ENCODE data around the gene DEDD2.
"Not testable (repeated sequence)": the region's sequence is repeated elsewhere in the genome, so short reads cannot be mapped to it uniquely, and the experiment has no call there.

Gene DEDD2, protein sequence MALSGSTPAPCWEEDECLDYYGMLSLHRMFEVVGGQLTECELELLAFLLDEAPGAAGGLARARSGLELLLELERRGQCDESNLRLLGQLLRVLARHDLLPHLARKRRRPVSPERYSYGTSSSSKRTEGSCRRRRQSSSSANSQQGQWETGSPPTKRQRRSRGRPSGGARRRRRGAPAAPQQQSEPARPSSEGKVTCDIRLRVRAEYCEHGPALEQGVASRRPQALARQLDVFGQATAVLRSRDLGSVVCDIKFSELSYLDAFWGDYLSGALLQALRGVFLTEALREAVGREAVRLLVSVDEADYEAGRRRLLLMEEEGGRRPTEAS

GRCh38 chr19:42217520-42218437, at the start of gene DEDD2:
TSS of gene DEDD2 (minus strand) at chr19:42217677. CDS start at chr19:42217007, 670 bp downstream.
- no peak for TF ChIP-seq ZNF274 (IDR thresholded peaks at IDR 0.05; ENCODE audit: low read depth, low read length)
- H3K4me3 ChIP-seq (ENCODE audit: low read length), result peak within 1 kb of the TSS; percentile 87

DNA sequence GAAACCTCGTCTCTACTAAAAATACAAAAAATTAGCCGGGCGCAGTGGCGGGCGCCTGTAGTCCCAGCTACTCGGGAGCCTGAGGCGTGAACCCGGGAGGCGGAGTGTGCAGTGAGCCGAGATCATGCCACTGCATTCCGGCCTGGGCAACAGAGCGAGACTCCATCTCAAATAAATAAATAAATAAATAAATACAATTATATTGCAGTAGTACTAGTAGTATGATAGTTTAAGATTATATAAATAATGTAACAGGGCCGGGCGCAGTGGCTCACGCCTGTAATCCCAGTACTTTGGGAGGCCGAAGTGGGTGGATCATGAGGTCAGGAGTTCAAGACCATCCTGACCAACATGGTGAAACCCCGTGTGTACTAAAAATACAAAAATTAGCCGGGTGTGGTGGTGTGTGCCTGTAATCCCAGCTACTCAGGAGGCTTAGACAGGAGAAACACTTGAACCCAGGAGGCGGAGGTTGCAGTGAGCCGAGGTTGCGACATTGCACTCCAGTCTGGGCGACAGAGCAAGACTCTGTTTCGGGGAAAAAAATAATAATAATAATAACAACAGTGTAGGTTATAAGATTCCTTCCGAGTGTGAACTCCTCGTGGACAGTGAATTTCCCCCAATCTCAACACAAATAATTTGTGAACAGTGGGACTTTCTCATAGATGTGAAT, 49.6 kb upstream of the DEDD2 start:
- not testable (repeated sequence) for H3K4me3 ChIP-seq (ENCODE audit: low read length)

DNA sequence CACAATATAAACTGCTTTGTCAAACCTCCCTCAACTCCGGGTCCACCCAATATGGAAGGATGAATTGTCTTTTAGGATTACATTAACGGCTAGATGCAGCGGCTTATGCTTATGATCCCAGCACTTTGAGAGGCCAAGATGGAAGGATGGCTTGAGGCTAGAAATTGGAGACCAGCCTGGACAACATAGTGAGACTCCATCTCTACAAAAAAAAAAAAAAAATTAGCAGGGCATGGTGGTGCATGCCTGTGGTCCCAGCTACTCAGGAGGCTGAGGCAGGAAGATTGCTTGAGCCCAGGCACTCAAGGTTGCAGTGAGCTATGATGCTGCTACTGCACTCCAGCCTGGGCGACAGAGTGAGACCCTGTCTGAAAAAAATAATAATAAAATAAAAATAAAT, 48.6 kb upstream of the DEDD2 start:
- not testable (repeated sequence) for H3K4me3 ChIP-seq (ENCODE audit: low read length)

DNA sequence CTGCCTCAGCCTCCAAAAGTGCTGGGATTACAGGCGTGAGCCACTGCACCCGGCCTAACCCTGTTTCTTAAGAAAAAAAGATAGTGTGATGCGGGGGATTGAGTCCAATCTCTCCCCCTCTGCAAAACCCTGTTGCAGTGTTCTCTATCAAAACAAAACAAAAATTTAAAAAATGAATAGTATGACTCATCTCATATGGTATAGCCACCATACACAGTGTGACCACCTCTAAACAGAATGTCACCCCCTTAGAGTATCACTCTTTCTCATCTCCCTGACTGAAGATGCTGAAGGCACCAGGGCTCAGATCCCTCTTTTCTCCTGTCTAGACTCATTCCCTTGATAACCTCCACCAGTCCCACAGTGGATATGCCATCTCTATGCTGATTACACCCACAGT, 44.3 kb upstream of the DEDD2 start:
- H3K4me3 ChIP-seq (ENCODE audit: low read length), result no peak overlapping the region
- no peak for TF ChIP-seq ZNF274 (IDR thresholded peaks at IDR 0.05; ENCODE audit: low read depth, low read length)

GRCh38 chr19:42257842-42258241, 40.4 kb upstream of the DEDD2 start:
- not testable (repeated sequence) for H3K4me3 ChIP-seq (ENCODE audit: low read length)

DNA sequence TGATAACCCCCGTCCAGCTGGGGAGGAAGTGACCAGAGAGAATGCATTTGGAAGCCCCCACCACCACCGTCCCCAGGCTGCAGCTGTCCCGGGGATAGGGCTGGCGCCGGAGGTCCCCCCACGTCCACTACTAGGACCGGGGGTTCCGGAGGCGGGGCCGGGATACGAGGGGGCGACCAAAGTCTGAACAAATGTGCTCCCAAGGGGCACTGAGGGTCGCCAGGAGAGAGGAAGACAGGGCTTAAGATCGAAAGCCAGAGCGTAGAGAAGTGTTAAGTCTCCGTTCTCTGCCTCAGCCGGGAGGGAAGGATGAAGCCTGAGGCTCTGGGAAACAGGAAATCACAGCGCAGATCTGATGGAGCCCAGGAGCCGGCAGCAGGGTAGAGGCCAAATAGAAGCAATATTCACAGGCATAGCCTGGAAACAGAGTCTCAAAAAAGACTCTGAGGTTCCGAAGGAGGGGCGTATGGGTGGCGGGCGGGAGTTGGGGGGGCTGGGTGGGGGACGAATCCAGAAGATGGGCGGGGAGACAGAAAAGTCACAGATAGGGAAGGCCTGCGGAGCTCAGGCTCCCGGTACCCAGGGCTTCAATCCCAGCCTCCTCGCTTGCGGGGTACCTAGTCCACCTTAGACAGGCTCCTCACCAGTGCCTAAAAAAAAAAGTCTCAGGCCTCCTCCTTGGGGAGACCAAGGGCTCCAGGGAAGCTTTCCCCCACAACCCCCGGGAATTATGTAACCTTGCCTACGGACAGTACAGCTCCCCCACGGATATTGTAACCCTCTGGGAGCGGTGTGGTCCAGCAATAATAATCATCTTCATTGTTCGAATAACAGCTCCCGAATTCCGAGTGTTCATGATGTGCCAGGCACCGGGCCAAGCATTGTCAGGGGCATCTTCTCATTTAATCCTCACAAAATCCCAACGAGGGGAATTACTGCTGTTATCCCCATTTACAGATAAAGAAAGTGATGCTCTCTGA, 38.6 kb upstream of the DEDD2 start:
- no peak for TF ChIP-seq ZNF274 (IDR thresholded peaks at IDR 0.05; ENCODE audit: low read depth, low read length)

GRCh38 chr19:42254850-42255765, 37.6 kb upstream of the DEDD2 start, which contains the start of gene ERF:
TSS of gene ERF (minus strand) at chr19:42255128. CDS start at chr19:42254999, 129 bp downstream.
- no peak for TF ChIP-seq ZNF274 (IDR thresholded peaks at IDR 0.05; ENCODE audit: low read depth, low read length)
- H3K4me3 ChIP-seq (ENCODE audit: low read length), result peak within 1 kb of the TSS; percentile 88

More for the DNA sequence above, 38.6 kb upstream of the DEDD2 start:
- H3K4me3 ChIP-seq (ENCODE audit: low read length), result peak overlapping the region; percentile 71

GRCh38 chr19:42254089-42254849, 36.8 kb upstream of the DEDD2 start:
- TF ChIP-seq ZNF274 (IDR thresholded peaks at IDR 0.05; ENCODE audit: low read depth, low read length), result no peak
- H3K4me3 ChIP-seq (ENCODE audit: low read length), result peak overlapping the region; percentile 88

- no peak for TF ChIP-seq ZNF274 (IDR thresholded peaks at IDR 0.05; ENCODE audit: low read depth, low read length)
- H3K4me3 ChIP-seq (ENCODE audit: low read length), result peak overlapping the region; percentile 88
Observed at GRCh38 chr19:42253245-42254088, 36.0 kb upstream of the DEDD2 start.

DNA sequence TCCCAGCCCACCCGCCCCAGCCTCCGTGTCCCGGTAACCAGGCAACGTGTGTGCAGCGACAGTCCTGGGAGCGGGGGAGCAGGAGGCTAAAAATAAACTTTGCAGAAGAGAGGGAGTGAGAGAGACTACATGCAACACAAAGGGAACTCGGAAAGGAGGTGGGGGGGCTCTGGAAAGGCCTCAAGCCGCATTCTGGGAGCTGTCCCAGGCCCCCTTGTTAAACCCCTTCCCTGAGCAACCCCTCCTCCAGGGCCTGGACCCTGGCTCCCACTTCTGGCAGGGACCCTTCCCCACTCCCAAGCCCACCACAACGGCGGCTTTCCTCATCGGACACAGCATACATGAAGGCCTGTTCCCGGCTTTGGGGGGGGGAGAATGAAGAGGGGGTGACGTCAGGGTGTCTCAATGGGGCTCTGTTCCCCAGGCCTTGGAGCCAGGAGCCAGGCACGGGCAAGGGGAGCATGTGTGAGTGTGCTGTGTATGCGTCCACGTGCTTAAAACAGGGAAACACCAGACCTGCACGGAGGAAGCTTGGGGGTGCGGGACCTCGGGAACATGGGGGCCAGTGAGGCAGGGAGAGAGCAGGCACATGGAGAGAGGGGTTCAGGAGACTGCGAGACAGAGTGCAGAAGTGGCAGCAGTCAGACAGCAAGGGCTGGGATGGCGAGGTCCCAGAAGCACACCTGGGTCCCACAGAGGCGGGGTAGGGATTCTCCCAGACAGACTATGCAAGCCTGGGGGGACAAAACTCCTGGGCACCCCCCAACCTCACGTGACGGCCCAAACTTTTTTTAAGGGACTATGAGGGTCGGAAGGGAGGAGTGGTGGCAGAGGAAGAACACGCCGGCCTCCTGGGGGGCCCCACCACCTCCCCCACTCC, 35.1 kb upstream of the DEDD2 start:
- TF ChIP-seq ZNF274 (IDR thresholded peaks at IDR 0.05; ENCODE audit: low read depth, low read length), result no peak
- peak overlapping the region; percentile 85 for H3K4me3 ChIP-seq (ENCODE audit: low read length)
